Measurements from ENCODE around the gene BACH2.

GRCh38 chr6:90224196-90224595, 72.4 kb downstream of the BACH2 start:
- TF ChIP-seq TAF1 (IDR thresholded peaks at IDR 0.05; ENCODE audit: borderline replicate concordance, insufficient read depth, low read length) (no peak), REST (IDR thresholded peaks at IDR 0.05; ENCODE audit: insufficient read depth in 1 of 2, low read depth in 2 of 2, low read length in 2 of 2) (no peak), POLR2AphosphoS5 (IDR thresholded peaks at IDR 0.05; ENCODE audit: low read depth, low read length) (no peak), SIN3A (IDR thresholded peaks at IDR 0.05; ENCODE audit: borderline replicate concordance, insufficient read depth, low read length) (no peak), FOXP2 (optimal IDR thresholded peaks at IDR 0.05; ENCODE audit: borderline replicate concordance, extremely low read depth, extremely low read length, insufficient read depth) (no peak)

All from PFSK-1 (cell line).